Endodermal cell (in vitro differentiated cells): ENCODE measurements around the gene ST6GALNAC1. TPM values are rescaled to one million over a fixed set of nuclear protein-coding genes. Genes with fewer than 3 reads are reported as not detected.

Source experiments
- DNase-seq: peaks from one replicate; pipeline ENCODE4 v3.0.0-alpha.2; 2017
- H3K27ac ChIP-seq: 2 replicates; pipeline ENCODE4 v1.5.1; 2013; ENCODE audit warnings: mild to moderate bottlenecking, low read depth, low read length, moderate library complexity
- H3K27me3 ChIP-seq: 2 replicates; pipeline ENCODE4 v1.6.1; 2013; ENCODE audit warnings: mild to moderate bottlenecking, low read length, moderate library complexity; ENCODE audit not compliant: insufficient read depth, control insufficient read depth, poor library complexity, severe bottlenecking
- H3K36me3 ChIP-seq: 2 replicates; pipeline ENCODE4 v1.7.0; 2013; ENCODE audit warnings: mild to moderate bottlenecking, low read length, moderate library complexity; ENCODE audit not compliant: control insufficient read depth, insufficient read depth
- H3K4me1 ChIP-seq: one replicate; pipeline ENCODE4 v1.7.0; 2013; ENCODE audit warnings: low read length; ENCODE audit not compliant: control insufficient read depth, insufficient read depth
- H3K4me3 ChIP-seq: 2 replicates; pipeline ENCODE4 v1.5.1; 2013; ENCODE audit warnings: mild to moderate bottlenecking, low read length, moderate library complexity
- H3K9ac ChIP-seq: 2 replicates; pipeline ENCODE4 v1.6.1; 2013; ENCODE audit warnings: mild to moderate bottlenecking, low read length, moderate library complexity; ENCODE audit not compliant: poor library complexity, severe bottlenecking; ENCODE audit errors: extremely low read depth
- H3K9me3 ChIP-seq: 2 replicates; pipeline ENCODE4 v1.6.1; 2013; ENCODE audit warnings: mild to moderate bottlenecking, low read length, moderate library complexity; ENCODE audit not compliant: control insufficient read depth
- H3K27ac Mint-ChIP-seq: 2 replicates; pipeline ENCODE4 v1.8.0; 2020; ENCODE audit warnings: mixed read lengths
- H3K27me3 Mint-ChIP-seq: 2 replicates; pipeline ENCODE4 v1.8.0; 2021; ENCODE audit warnings: mild to moderate bottlenecking, mixed read lengths; ENCODE audit not compliant: insufficient read depth
- H3K36me3 Mint-ChIP-seq: 2 replicates; pipeline ENCODE4 v1.8.0; 2020; ENCODE audit warnings: low read depth, mixed read lengths
- H3K4me1 Mint-ChIP-seq: 2 replicates; pipeline ENCODE4 v1.8.0; 2020; ENCODE audit warnings: mixed read lengths
- H3K4me3 Mint-ChIP-seq: 2 replicates; pipeline ENCODE4 v1.8.0; 2020; ENCODE audit warnings: mild to moderate bottlenecking, moderate library complexity, mixed read lengths
- H3K9me3 Mint-ChIP-seq: 2 replicates; pipeline ENCODE4 v1.8.0; 2020; ENCODE audit warnings: mild to moderate bottlenecking, mixed read lengths
- WGBS, 2 experiments: methylation state at CpG; one replicate each; pipeline versions ENCODE4 v1.1.5 to v1.1.7; 2013; ENCODE audit warnings: missing lambda C conversion rate in 2 of 2, mixed read lengths in 1 of 2; ENCODE audit not compliant: insufficient coverage in 1 of 2, insufficient read length in 1 of 2; 5-methylcytosine and 5-hydroxymethylcytosine counted together
- total RNA-seq, 2 donors: library from RNA; stranded (reverse); fragmentation: NEBNext Ultra II Directional in 1 of 2; extraction: Animal tissue kit (Norgen Biotek cat#: 25700) in 1 of 2; gene quantifications; 2 replicates in 1 of 2; 3 replicates in 1 of 2; pipeline ENCODE4 v1.2.1, GENCODE V29; 2021
- TF ChIP-seq, protein P1 (sequence below): fragments of 200-600 bp; sonication (generic); conservative IDR thresholded peaks from 2 replicates; pipeline ENCODE4 v1.5.0; 2021; ENCODE audit warnings: antibody characterized with exemption, mild to moderate bottlenecking

The ST6GALNAC1 gene
- total RNA-seq, 2 donors from 2014 or later: not detected

DNA sequence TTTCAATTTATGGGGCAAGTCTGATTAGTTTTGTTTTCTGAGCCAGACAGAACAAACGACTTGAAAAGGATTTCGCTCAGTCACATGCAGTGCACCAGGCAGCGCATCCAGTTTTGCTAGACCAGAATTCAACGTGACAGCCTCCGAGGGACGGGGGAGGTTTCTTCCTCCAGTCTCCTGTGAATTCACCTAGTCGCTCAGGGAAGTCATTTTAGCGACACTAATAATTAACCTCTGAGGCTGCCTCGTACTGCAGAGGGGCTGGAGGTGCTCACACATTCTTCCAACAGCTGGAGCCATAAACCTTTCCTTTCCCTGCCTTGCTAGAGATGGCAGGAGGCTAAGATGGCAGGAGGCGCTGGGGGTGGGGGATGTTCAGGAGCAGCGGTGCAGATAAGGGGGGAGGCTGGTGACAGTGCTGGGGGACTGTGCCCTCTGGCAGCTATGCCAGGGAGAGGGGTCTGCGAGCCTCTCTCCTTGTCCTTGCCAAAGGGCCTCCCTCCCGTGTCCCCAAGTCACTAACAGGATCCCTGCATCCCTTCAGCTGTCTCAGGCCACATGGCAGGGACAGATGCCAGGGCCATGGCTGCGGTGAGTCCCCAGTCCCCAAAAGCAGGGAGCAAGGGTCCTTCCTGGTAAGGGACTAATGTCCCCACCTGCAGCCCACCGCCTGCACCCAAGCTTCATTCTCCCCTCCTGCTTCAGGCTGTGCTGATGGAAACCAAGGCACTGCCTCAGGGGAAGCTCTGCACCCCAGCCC, 43.2 kb upstream of the ST6GALNAC1 start:
- H3K4me1 ChIP-seq: no peaks in the 10 kb centered on the region
- no peaks in the 10 kb centered on the region for H3K9me3 ChIP-seq
- no peak overlapping the region for H3K9ac ChIP-seq
- TF ChIP-seq, protein P1, sequence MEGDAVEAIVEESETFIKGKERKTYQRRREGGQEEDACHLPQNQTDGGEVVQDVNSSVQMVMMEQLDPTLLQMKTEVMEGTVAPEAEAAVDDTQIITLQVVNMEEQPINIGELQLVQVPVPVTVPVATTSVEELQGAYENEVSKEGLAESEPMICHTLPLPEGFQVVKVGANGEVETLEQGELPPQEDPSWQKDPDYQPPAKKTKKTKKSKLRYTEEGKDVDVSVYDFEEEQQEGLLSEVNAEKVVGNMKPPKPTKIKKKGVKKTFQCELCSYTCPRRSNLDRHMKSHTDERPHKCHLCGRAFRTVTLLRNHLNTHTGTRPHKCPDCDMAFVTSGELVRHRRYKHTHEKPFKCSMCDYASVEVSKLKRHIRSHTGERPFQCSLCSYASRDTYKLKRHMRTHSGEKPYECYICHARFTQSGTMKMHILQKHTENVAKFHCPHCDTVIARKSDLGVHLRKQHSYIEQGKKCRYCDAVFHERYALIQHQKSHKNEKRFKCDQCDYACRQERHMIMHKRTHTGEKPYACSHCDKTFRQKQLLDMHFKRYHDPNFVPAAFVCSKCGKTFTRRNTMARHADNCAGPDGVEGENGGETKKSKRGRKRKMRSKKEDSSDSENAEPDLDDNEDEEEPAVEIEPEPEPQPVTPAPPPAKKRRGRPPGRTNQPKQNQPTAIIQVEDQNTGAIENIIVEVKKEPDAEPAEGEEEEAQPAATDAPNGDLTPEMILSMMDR: no peak
- peaks cover 11% of the 10 kb centered on the region for H3K36me3 Mint-ChIP-seq
- 90 to 91% methylated on average over 9 to 15 of the region's 15 CpGs for WGBS, 2 experiments
- no peak overlapping the region for H3K27ac ChIP-seq
- no peak overlapping the region for H3K4me3 ChIP-seq
- H3K4me1 Mint-ChIP-seq: peaks cover 7% of the 10 kb centered on the region
- H3K27me3 Mint-ChIP-seq: no peaks in the 10 kb centered on the region
- H3K9me3 Mint-ChIP-seq: no peaks in the 10 kb centered on the region
- H3K36me3 ChIP-seq: peaks cover 7% of the 10 kb centered on the region
- no peak overlapping the region for H3K4me3 Mint-ChIP-seq
- no peaks in the 10 kb centered on the region for H3K27me3 ChIP-seq
- no peak overlapping the region for H3K27ac Mint-ChIP-seq
- DNase-seq: no peak

DNA sequence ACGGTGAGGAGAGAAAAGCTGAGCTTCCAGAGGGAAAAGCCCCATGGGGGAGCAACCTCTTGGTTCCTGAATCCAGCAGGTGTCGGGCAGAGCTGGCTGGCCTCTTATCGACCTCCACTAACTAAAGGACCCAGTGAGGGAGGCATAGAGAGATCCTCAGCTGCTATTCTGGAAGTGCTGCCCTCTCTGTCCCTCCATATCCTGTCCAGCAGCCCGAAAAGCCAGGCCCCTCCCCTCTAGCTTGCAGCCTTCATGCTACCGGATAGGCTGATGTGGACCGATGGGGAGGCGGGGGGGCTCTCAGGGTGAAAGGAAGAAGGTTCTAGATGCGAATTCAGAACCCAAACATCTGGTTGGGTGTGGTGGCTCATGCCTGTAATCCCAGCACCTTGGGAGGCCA, 42.3 kb upstream of the ST6GALNAC1 start:
- Histone ChIP-seq H3K4me3 (no peak overlapping the region), H3K9ac (no peak overlapping the region), H3K9me3 (no peaks in the 10 kb centered on the region), H3K27ac (no peak overlapping the region), H3K4me1 (no peaks in the 10 kb centered on the region), H3K27me3 (no peaks in the 10 kb centered on the region), H3K36me3 (peaks cover 9% of the 10 kb centered on the region)
- Mint-ChIP-seq H3K4me3 (no peak overlapping the region), H3K36me3 (peaks cover 12% of the 10 kb centered on the region), H3K27ac (no peak overlapping the region), H3K9me3 (no peaks in the 10 kb centered on the region), H3K27me3 (no peaks in the 10 kb centered on the region), H3K4me1 (peaks cover 9% of the 10 kb centered on the region)
- 92 to 95% methylated on average over 6 to 8 of the region's 8 CpGs for WGBS, 2 experiments
- TF ChIP-seq, protein P1: no peak
- no peak for DNase-seq

DNA sequence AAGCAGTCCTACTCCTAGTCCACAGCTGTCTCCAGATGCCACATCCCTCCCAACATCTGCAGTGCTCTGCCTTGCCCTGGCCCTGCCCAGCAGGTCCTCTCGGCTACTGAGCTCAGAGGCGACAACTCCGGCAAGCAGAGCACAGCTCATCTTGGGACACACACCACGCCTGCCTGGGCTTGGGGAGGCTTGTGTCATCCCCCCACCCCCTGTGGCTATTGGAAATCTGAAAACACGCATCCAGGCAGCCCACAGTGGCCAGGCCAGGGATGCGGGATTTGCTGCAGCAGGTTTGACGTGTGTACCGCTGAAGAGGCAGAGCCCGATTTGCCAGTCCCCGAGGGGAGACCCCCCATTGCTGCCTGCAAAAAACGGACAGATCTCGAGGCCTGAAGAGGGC, 41.8 kb upstream of the ST6GALNAC1 start:
- 91 to 92% methylated on average over 7 to 12 of the region's 12 CpGs for WGBS, 2 experiments
- TF ChIP-seq, protein P1: no peak
- Histone ChIP-seq H3K36me3 (peaks cover 14% of the 10 kb centered on the region), H3K9ac (no peak overlapping the region), H3K27ac (no peak overlapping the region), H3K9me3 (no peaks in the 10 kb centered on the region), H3K4me1 (no peaks in the 10 kb centered on the region), H3K27me3 (no peaks in the 10 kb centered on the region), H3K4me3 (no peak overlapping the region)
- Mint-ChIP-seq H3K27me3 (no peaks in the 10 kb centered on the region), H3K9me3 (no peaks in the 10 kb centered on the region), H3K27ac (no peak overlapping the region), H3K36me3 (peaks cover 12% of the 10 kb centered on the region), H3K4me3 (no peak overlapping the region), H3K4me1 (peaks cover 9% of the 10 kb centered on the region)
- no peak for DNase-seq
